Tibial nerve (tissue), 4 donors: ENCODE data around the gene ISYNA1. TPM values are rescaled to one million over a fixed set of nuclear protein-coding genes. Genes with fewer than 3 reads are reported as not detected.
"Not testable (repeated sequence)": the region's sequence is repeated elsewhere in the genome, so short reads cannot be mapped to it uniquely, and the experiment has no call there.

Source experiments
- DNase-seq, 2 donors: peaks; one replicate each; pipeline ENCODE4 v3.0.0-alpha.2; 2019; ENCODE audit warnings: low spot score in 2 of 2
- H3K27ac ChIP-seq, 4 donors: fragments of 200-600 bp; sonication (generic) in 3 of 4; one replicate each; pipeline ENCODE4 v1.5.1; 2017 to 2019; ENCODE audit warnings: mild to moderate bottlenecking in 1 of 4
- H3K27me3 ChIP-seq, 2 donors: fragments of 200-600 bp; sonication (generic) in 1 of 2; one replicate each; pipeline versions ENCODE4 v1.5.1 to v1.6.0; 2017 to 2019
- H3K36me3 ChIP-seq, 3 donors: fragments of 200-600 bp; sonication (generic); one replicate each; pipeline ENCODE4 v1.5.1; 2018 to 2019
- H3K4me1 ChIP-seq, 4 donors: fragments of 200-600 bp; sonication (generic) in 3 of 4; one replicate each; pipeline ENCODE4 v1.5.1; 2017 to 2019
- H3K4me3 ChIP-seq, 4 donors: fragments of 200-600 bp; sonication (generic) in 3 of 4; one replicate each; pipeline ENCODE4 v1.5.1; 2017 to 2019; ENCODE audit warnings: mild to moderate bottlenecking in 1 of 4, moderate library complexity in 1 of 4
- H3K9me3 ChIP-seq, 4 donors: fragments of 200-600 bp; sonication (generic) in 3 of 4; one replicate each; pipeline ENCODE4 v1.5.1; 2017 to 2019
- CTCF ChIP-seq, 5 experiments: fragments of 200-600 bp in 3 of 5; fragments of 450-650 bp in 2 of 5; sonication (generic) in 3 of 5; IDR thresholded peaks; one replicate each; pipeline ENCODE4 v1.5.1; 2016 to 2019; ENCODE audit warnings: antibody characterized with exemption in 5 of 5, mild to moderate bottlenecking in 3 of 5, moderate library complexity in 2 of 5
- EP300 ChIP-seq, 2 donors: sonication (generic); formaldehyde crosslinking; IDR thresholded peaks; one replicate each; pipeline ENCODE4 v1.6.1; 2017; ENCODE audit warnings: antibody characterized with exemption in 2 of 2, mild to moderate bottlenecking in 1 of 2
- POLR2A ChIP-seq, 2 donors: fragments of 450-650 bp; IDR thresholded peaks; one replicate each; pipeline ENCODE4 v1.6.1; 2017; ENCODE audit warnings: antibody characterized with exemption in 2 of 2, mild to moderate bottlenecking in 2 of 2, moderate library complexity in 2 of 2
- WGBS, 2 donors: methylation state at CpG; one replicate each; pipeline ENCODE4 v1.1.5; 2018; 5-methylcytosine and 5-hydroxymethylcytosine counted together
- total RNA-seq, 4 donors: library from RNA; depleted of rRNA; stranded (reverse); fragments of >200 nt; gene quantifications; one replicate each; pipeline ENCODE4 v1.1.0, GENCODE V29; 2016

ISYNA1 gene
- total RNA-seq, 4 donors from 2014 or later, result 43.5 to 82.2 (median 52.4) TPM

DNA sequence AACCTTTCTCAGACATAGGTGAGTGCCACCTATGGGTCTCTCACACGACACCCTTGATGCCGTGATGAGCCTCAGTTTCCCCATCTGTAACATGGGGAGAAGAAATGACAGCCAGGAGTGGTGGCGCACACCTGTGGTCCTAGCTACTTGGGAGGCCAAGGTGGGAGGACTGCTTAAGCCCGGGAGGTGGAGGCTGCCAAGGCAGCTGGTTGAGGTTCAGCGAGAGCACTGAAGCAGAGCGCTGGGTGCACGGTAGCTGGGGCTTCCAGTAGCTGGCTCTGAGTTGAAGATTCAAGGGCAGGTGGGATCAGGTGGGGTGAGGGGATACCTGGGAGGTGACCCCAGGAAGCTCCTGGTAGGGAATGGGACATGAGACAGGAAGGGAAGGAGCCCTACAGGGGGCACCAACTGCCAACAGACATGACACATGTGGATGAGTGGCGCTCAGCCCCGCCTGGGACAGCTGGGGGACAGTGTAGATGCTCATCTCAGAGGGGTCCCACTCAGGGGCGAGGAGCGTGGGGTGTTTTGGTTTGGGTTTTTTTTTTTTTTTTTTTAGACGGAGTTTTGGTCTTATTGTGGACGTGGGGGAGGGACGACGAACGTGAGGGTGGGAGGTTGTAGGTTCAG lies 25.2 kb downstream of the ISYNA1 start:
- no peaks in the 10 kb centered on the region for H3K36me3 ChIP-seq
- 76 to 78% methylated on average over 16 of the region's 16 CpGs for WGBS, 2 donors

GRCh38 chr19:18408053-18408476 lies 29.9 kb downstream of the ISYNA1 start:
- no peak for DNase-seq
- WGBS, 2 donors, result 48 to 50% methylated on average over 10 of the region's 10 CpGs
- TF ChIP-seq EP300 (IDR thresholded peaks at IDR 0.05) (no peak), CTCF (IDR thresholded peaks at IDR 0.05) (peak in 3 of 5 experiments; percentile 19 to 28 (median 25))
- Histone ChIP-seq H3K4me1 (peaks cover 0 to 16% (median 0%) of the 10 kb centered on the region in 4 donors), H3K27ac (no peak overlapping the region), H3K4me3 (no peak overlapping the region), H3K9me3 (no peaks in the 10 kb centered on the region), H3K27me3 (no peaks in the 10 kb centered on the region), H3K36me3 (no peaks in the 10 kb centered on the region)

More for the DNA sequence above, 25.2 kb downstream of the ISYNA1 start:
- H3K27ac ChIP-seq, result no peak overlapping the region
- no peak overlapping the region for H3K4me3 ChIP-seq
- H3K27me3 ChIP-seq, result no peaks in the 10 kb centered on the region
- H3K4me1 ChIP-seq, result peaks cover 0 to 46% (median 29%) of the 10 kb centered on the region in 4 donors
- DNase-seq, result no peak
- H3K9me3 ChIP-seq, result no peaks in the 10 kb centered on the region
- TF ChIP-seq EP300 (IDR thresholded peaks at IDR 0.05) (no peak), POLR2A (IDR thresholded peaks at IDR 0.05) (no peak), CTCF (IDR thresholded peaks at IDR 0.05) (no peak)

GRCh38 chr19:18406749-18407148 lies 31.2 kb downstream of the ISYNA1 start:
- TF ChIP-seq POLR2A (IDR thresholded peaks at IDR 0.05) (no peak), EP300 (IDR thresholded peaks at IDR 0.05) (no peak), CTCF (IDR thresholded peaks at IDR 0.05) (no peak)
- Histone ChIP-seq H3K27ac (no peak overlapping the region), H3K36me3 (no peaks in the 10 kb centered on the region), H3K4me1 (peaks cover 0 to 27% (median 0%) of the 10 kb centered on the region in 4 donors), H3K4me3 (no peak overlapping the region), H3K9me3 (no peaks in the 10 kb centered on the region), H3K27me3 (no peaks in the 10 kb centered on the region)
- DNase-seq, result no peak
- 89 to 90% methylated on average over 9 of the region's 9 CpGs for WGBS, 2 donors

GRCh38 chr19:18405754-18406153 lies 32.2 kb downstream of the ISYNA1 start:
- DNase-seq, H3K9me3 ChIP-seq, H3K4me3 ChIP-seq, H3K27me3 ChIP-seq, H3K27ac ChIP-seq, H3K36me3 ChIP-seq: not testable (repeated sequence)
- peaks cover 0 to 27% (median 0%) of the 10 kb centered on the region in 4 donors for H3K4me1 ChIP-seq
- WGBS, 2 donors, result 87 to 89% methylated on average over 11 of the region's 11 CpGs

DNA sequence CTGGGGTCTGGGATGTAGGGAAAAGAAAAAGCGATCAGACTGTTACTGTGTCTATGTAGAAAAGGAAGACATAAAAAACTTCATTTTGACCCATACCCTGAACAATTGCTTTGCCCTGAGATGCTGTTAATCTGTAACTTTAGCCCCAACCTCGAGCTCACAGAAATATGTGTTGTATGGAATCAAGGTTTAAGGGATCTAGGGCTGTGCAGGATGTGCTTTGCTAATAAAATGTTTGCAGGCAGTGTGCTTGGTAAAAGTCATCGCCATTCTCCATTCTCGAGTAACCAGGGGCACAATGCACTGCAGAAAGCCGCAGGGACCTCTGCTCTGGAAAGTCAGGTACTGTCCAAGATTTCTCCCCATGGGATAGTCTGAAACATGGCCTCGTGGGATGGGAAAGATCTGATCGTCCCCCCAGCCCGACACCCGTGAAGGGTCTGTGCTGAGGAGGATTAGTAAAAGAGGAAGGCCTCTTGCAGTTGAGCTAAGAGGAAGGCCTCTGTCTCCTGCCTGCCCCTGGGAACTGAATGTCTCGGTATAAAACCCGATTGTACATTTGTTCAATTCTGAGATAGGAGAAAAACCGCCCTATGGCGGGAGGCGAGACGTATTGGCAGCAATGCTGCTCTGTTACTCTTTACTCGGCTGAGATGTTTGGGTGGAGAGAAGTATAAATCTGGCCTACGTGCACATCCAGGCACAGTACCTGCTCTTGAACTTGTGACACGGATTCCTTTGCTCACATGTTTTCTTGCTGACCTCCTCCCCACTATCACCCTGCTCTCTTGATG lies 35.3 kb downstream of the ISYNA1 start:
- WGBS, 2 donors, result 68 to 69% methylated on average over 18 of the region's 18 CpGs
- not testable (repeated sequence) for DNase-seq, H3K36me3 ChIP-seq, H3K4me3 ChIP-seq, H3K9me3 ChIP-seq
- Histone ChIP-seq H3K27ac (peak overlapping the region in 3 of 4 donors; percentile 34 to 64 (median 42)), H3K4me1 (peaks cover 0 to 33% (median 0%) of the 10 kb centered on the region in 4 donors), H3K27me3 (peaks cover 0 to 11% of the 10 kb centered on the region in 2 donors)

DNA sequence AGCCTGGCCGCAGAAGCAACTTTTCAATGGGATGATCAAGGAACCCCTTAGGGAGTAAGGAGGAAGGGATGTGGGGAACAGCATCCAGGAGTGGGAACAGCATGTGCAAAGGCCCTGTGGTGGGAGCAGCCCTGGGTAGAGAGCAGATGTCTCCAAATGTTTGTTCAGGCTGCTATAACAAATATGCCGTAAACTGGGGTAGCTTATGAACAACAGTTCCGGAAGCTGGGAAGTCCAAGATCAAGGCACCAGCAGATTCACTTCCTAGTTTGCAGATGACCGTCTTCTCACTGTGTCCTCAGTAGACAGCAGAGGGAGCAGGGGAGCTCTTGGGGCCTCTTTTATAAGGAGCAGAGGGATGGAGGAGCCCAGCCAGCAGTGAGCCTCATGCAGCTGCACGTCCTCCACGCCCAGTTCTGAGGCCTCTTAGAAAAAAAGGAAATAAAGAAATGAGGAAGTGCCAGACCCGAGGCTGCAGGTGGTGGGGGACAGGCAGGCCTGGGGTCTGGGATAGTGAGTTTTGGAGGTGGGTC lies 36.3 kb downstream of the ISYNA1 start:
- H3K9me3 ChIP-seq, result no peaks in the 10 kb centered on the region
- H3K4me3 ChIP-seq, result no peak overlapping the region
- DNase-seq, result peak in 1 of 2 donors; percentile 67
- H3K4me1 ChIP-seq, result peaks cover 0 to 42% (median 2%) of the 10 kb centered on the region in 4 donors
- no peaks in the 10 kb centered on the region for H3K36me3 ChIP-seq
- peak overlapping the region in 3 of 4 donors; percentile 19 to 64 (median 34) for H3K27ac ChIP-seq
- TF ChIP-seq EP300 (IDR thresholded peaks at IDR 0.05), result peak in 1 of 2 donors; percentile 31
- TF ChIP-seq CTCF (IDR thresholded peaks at IDR 0.05), result peak in 4 of 5 experiments; percentile 10 to 44 (median 19)
- TF ChIP-seq POLR2A (IDR thresholded peaks at IDR 0.05), result no peak
- peaks cover 0 to 20% of the 10 kb centered on the region in 2 donors for H3K27me3 ChIP-seq
- WGBS, 2 donors, result 40 to 47% methylated on average over 7 of the region's 7 CpGs
